Muscle of back (tissue), 13 donors: ENCODE measurements around the gene RHOBTB3. TPM values are rescaled to one million over a fixed set of nuclear protein-coding genes. Genes with fewer than 3 reads are reported as not detected.
"Not testable (repeated sequence)": the region's sequence is repeated elsewhere in the genome, so short reads cannot be mapped to it uniquely, and the experiment has no call there.

Experiments
- DNase-seq, 3 donors: peaks; one replicate each; pipeline versions ENCODE4 v3.0.0 to v3.0.0-alpha.2; 2013
- long read RNA-seq, 9 donors: transcript quantifications; one replicate each; lab custom pipeline, GENCODE V29; 2026
- polyA plus RNA-seq, 10 donors: library from polyadenylated mRNA; unstranded; fragments of 120-200 nt; gene quantifications; one replicate each; pipeline ENCODE4 v1.2.1, GENCODE V29; 2013; ENCODE audit not compliant: insufficient read length in 10 of 10

The RHOBTB3 gene
- 100 to 1,000 TPM in 5 of 10 donors, 10 to 100 TPM in 5; 81.1 to 131 (median 97.7) TPM for polyA plus RNA-seq
- long read RNA-seq, donor 1, full-length matches to known transcripts = 13 of 22 reads
- long read RNA-seq, donor 1, partial matches to known transcripts = 9 of 22 reads
- long read RNA-seq, donor 1, other reads (novel, unspliced or antisense) = 0 of 22 reads
- long read RNA-seq, donor 2, full-length matches to known transcripts = 14 of 43 reads
- long read RNA-seq, donor 2, partial matches to known transcripts = 9 of 43 reads
- long read RNA-seq, donor 2, other reads (novel, unspliced or antisense) = 20 of 43 reads
- long read RNA-seq, donor 3 = 0 reads
- long read RNA-seq, donor 4, full-length matches to known transcripts = 3 of 40 reads
- long read RNA-seq, donor 4, partial matches to known transcripts = 6 of 40 reads
- long read RNA-seq, donor 4, other reads (novel, unspliced or antisense) = 31 of 40 reads
- long read RNA-seq, donor 5, full-length matches to known transcripts = 8 of 48 reads
- long read RNA-seq, donor 5, partial matches to known transcripts = 23 of 48 reads
- long read RNA-seq, donor 5, other reads (novel, unspliced or antisense) = 17 of 48 reads
- long read RNA-seq, donor 6, full-length matches to known transcripts = 11 of 24 reads
- long read RNA-seq, donor 6, partial matches to known transcripts = 13 of 24 reads
- long read RNA-seq, donor 6, other reads (novel, unspliced or antisense) = 0 of 24 reads
- long read RNA-seq, donor 7, full-length matches to known transcripts = 12 of 28 reads
- long read RNA-seq, donor 7, partial matches to known transcripts = 16 of 28 reads
- long read RNA-seq, donor 7, other reads (novel, unspliced or antisense) = 0 of 28 reads
- long read RNA-seq, donor 8, full-length matches to known transcripts = 9 of 40 reads
- long read RNA-seq, donor 8, partial matches to known transcripts = 31 of 40 reads
- long read RNA-seq, donor 8, other reads (novel, unspliced or antisense) = 0 of 40 reads
- long read RNA-seq, donor 9, full-length matches to known transcripts = 2 of 2 reads
- long read RNA-seq, donor 9, partial matches to known transcripts = 0 of 2 reads
- long read RNA-seq, donor 9, other reads (novel, unspliced or antisense) = 0 of 2 reads

GRCh38 chr5:95730730-95731570, at the start of gene RHOBTB3:
TSS of gene RHOBTB3 (plus strand) at chr5:95731336. CDS start at chr5:95731683, 347 bp downstream.
- DNase-seq = peak; percentile 94 to 98 (median 95)

GRCh38 chr5:95682891-95683290, 48.2 kb upstream of the RHOBTB3 start, which contains the start of gene SPATA9:
TSS of gene SPATA9 (minus strand) at chr5:95682991. CDS start at chr5:95682854, 137 bp downstream.
- no peak for DNase-seq

GRCh38 chr5:95684361-95684760, 46.8 kb upstream of the RHOBTB3 start:
- DNase-seq = no peak

- DNase-seq = no peak
These were observed 44.5 kb upstream of the RHOBTB3 start for GRCh38 chr5:95686651-95687050.

GRCh38 chr5:95689680-95690079, 41.5 kb upstream of the RHOBTB3 start:
- no peak for DNase-seq

GRCh38 chr5:95690333-95690732, 40.8 kb upstream of the RHOBTB3 start:
- DNase-seq = no peak

- no peak for DNase-seq
These were observed 33.1 kb upstream of the RHOBTB3 start for GRCh38 chr5:95697781-95698681.

- DNase-seq = no peak
These were observed 31.8 kb upstream of the RHOBTB3 start for GRCh38 chr5:95699337-95699736.

- DNase-seq = no peak
These were observed 30.1 kb upstream of the RHOBTB3 start for GRCh38 chr5:95701074-95701473.

- no peak for DNase-seq
These were observed 27.0 kb upstream of the RHOBTB3 start for GRCh38 chr5:95704150-95704549.

GRCh38 chr5:95706196-95706595, 24.9 kb upstream of the RHOBTB3 start:
- DNase-seq = not testable (repeated sequence)

- DNase-seq = no peak
These were observed 24.1 kb upstream of the RHOBTB3 start for GRCh38 chr5:95707055-95707454.

- DNase-seq = not testable (repeated sequence)
These were observed 23.5 kb upstream of the RHOBTB3 start for GRCh38 chr5:95707534-95708188.

- DNase-seq = no peak
These were observed 22.3 kb upstream of the RHOBTB3 start for GRCh38 chr5:95708876-95709275.

- DNase-seq = no peak
These were observed 21.0 kb upstream of the RHOBTB3 start for GRCh38 chr5:95709967-95710650.

GRCh38 chr5:95710651-95711500, 20.3 kb upstream of the RHOBTB3 start:
- not testable (repeated sequence) for DNase-seq

- DNase-seq = no peak
These were observed 19.4 kb upstream of the RHOBTB3 start for GRCh38 chr5:95711501-95712346.
